NT2/D1 (cell line): ENCODE measurements around the gene NR4A2.

Source experiments
- SUZ12 ChIP-seq: IDR thresholded peaks from 2 replicates; pipeline ENCODE4 v1.6.1; 2011; ENCODE audit not compliant: insufficient read length, insufficient read depth; ENCODE audit errors: extremely low read depth
- YY1 ChIP-seq: IDR thresholded peaks from 2 replicates; pipeline ENCODE4 v1.6.1; 2011; ENCODE audit not compliant: insufficient read length, insufficient read depth
- ZNF274 ChIP-seq: IDR thresholded peaks from 2 replicates; pipeline ENCODE4 v1.6.1; 2011; ENCODE audit warnings: mild to moderate bottlenecking, low read depth, low read length

DNA sequence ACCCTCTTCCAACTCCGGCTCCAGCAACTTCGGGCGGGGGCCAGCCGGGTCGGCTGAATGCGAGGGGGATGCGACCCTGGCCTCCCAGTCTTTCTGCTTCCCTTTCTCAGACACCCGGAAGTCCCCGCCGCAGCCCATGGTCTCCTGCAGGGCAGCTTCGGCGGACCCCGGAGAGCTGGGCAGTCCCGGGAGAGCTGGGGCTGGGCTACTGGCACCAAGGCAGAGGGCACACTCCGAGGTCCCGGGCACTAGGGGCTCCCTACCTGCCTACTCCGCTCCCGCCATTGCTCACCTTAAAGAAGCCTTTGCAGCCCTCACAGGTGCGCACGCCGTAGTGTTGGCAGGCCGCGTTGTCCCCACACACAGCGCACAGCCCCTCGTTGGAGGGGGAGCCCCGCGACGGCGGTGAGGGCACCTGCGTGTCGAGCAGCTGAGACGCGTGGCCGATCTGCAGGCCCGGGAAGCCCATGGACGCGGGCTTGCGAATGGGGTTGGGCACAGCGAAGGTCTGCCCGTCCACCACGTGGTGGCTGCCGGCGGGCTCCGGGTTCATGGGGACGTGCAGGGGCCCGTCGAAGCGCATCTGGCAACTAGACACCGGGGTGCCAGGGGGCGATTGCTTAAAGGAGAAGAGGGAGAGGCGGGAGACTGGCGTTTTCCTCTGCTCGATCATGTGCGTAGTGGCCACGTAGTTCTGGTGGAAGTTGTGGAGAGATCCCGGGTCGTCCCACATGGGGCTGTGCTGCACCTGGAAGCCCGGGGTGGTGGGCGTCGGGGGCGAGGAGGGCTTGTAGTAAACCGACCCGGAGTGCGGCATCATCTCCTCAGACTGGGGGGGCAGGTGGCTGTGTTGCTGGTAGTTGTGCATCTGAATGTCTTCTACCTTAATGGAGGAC lies 3.2 kb downstream of the NR4A2 start:
- no peak for TF ChIP-seq SUZ12
- no peak for TF ChIP-seq YY1
- no peak for TF ChIP-seq ZNF274
